Breast epithelium (tissue), 4 donors: ENCODE results near the gene OSTN. TPM values are rescaled to one million over a fixed set of nuclear protein-coding genes. Genes with fewer than 3 reads are reported as not detected.

Experiments used
- DNase-seq, 2 donors: peaks; one replicate each; pipeline ENCODE4 v3.0.0-alpha.2; 2019; ENCODE audit warnings: low spot score in 2 of 2
- H3K27ac ChIP-seq, 2 donors: fragments of 200-600 bp; sonication (generic) in 1 of 2; one replicate each; pipeline ENCODE4 v1.5.1; 2016 to 2019; ENCODE audit warnings: mild to moderate bottlenecking in 1 of 2
- H3K27me3 ChIP-seq, 2 donors: fragments of 200-600 bp; sonication (generic) in 1 of 2; one replicate each; pipeline versions ENCODE4 v1.5.1 to v1.6.0; 2017 to 2019; ENCODE audit warnings: control low read depth in 1 of 2, mild to moderate bottlenecking in 1 of 2
- H3K36me3 ChIP-seq: fragments of 200-600 bp; one replicate; pipeline ENCODE4 v1.5.1; 2019
- H3K4me1 ChIP-seq, 2 donors: fragments of 200-600 bp; sonication (generic); one replicate each; pipeline ENCODE4 v1.5.1; 2016 to 2019; ENCODE audit warnings: control low read depth in 1 of 2
- H3K4me3 ChIP-seq, 3 donors: fragments of 200-600 bp; sonication (generic); 1 replicate in 2 of 3; 2 replicates in 1 of 3; pipeline ENCODE4 v1.5.1; 2016 to 2019; ENCODE audit warnings: mild to moderate bottlenecking in 3 of 3, moderate library complexity in 2 of 3
- H3K9me3 ChIP-seq, 2 donors: fragments of 200-600 bp; sonication (generic) in 1 of 2; one replicate each; pipeline ENCODE4 v1.5.1; 2016 to 2019; ENCODE audit warnings: control low read depth in 1 of 2
- CTCF ChIP-seq, 3 donors: fragments of 450-650 bp; IDR thresholded peaks; one replicate each; pipeline ENCODE4 v1.5.1; 2016 to 2017; ENCODE audit warnings: antibody characterized with exemption in 3 of 3, mild to moderate bottlenecking in 3 of 3, moderate library complexity in 3 of 3
- POLR2A ChIP-seq: fragments of 450-650 bp; IDR thresholded peaks from one replicate; pipeline ENCODE4 v1.6.1; 2016; ENCODE audit warnings: antibody characterized with exemption, mild to moderate bottlenecking, moderate library complexity
- POLR2AphosphoS5 ChIP-seq, 3 donors: sonication (generic); formaldehyde crosslinking; IDR thresholded peaks; one replicate each; pipeline ENCODE4 v1.6.1; 2017; ENCODE audit warnings: antibody characterized with exemption in 3 of 3
- intact Hi-C: fragments of 100-400 bp; cut with DNase I; formaldehyde crosslinking; loops from one replicate; pipeline ENCODE4 v1.15.1; 2023; ENCODE audit warnings: low total_unique reads
- total RNA-seq, 3 donors: library from RNA; depleted of rRNA; stranded (reverse); fragments of >200 nt; gene quantifications; one replicate each; pipeline ENCODE4 v1.1.0, GENCODE V29; 2016

OSTN gene
- total RNA-seq, 3 donors from 2014 or later: 2.5 TPM; not detected in 2

GRCh38 chr3:191198480-191198879, 561 bp upstream of the OSTN start:
- no peaks in the 10 kb centered on the region for H3K4me1 ChIP-seq
- H3K9me3 ChIP-seq: no peaks in the 10 kb centered on the region
- intact Hi-C loops: no loop called here
- TF ChIP-seq CTCF (IDR thresholded peaks at IDR 0.05) (no peak), POLR2A (no peak), POLR2AphosphoS5 (IDR thresholded peaks at IDR 0.05) (no peak)
- H3K36me3 ChIP-seq: no peaks in the 10 kb centered on the region
- H3K27ac ChIP-seq: no peak overlapping the region
- H3K4me3 ChIP-seq: no peak overlapping the region
- DNase-seq: no peak
- H3K27me3 ChIP-seq: no peaks in the 10 kb centered on the region

GRCh38 chr3:191210032-191210431, 11.0 kb downstream of the OSTN start:
- H3K27ac ChIP-seq: no peak overlapping the region
- TF ChIP-seq POLR2AphosphoS5 (IDR thresholded peaks at IDR 0.05): no peak
- TF ChIP-seq POLR2A: no peak
- TF ChIP-seq CTCF (IDR thresholded peaks at IDR 0.05): no peak
- no peaks in the 10 kb centered on the region for H3K4me1 ChIP-seq
- H3K27me3 ChIP-seq: no peaks in the 10 kb centered on the region
- no peak overlapping the region for H3K4me3 ChIP-seq
- H3K9me3 ChIP-seq: no peaks in the 10 kb centered on the region
- no peaks in the 10 kb centered on the region for H3K36me3 ChIP-seq
- no peak for DNase-seq
- intact Hi-C loops: no loop called here

- H3K36me3 ChIP-seq: no peaks in the 10 kb centered on the region
- no peaks in the 10 kb centered on the region for H3K4me1 ChIP-seq
- no peak for DNase-seq
- H3K27ac ChIP-seq: no peak overlapping the region
- H3K27me3 ChIP-seq: no peaks in the 10 kb centered on the region
- TF ChIP-seq POLR2A (no peak), CTCF (IDR thresholded peaks at IDR 0.05) (no peak), POLR2AphosphoS5 (IDR thresholded peaks at IDR 0.05) (no peak)
- intact Hi-C loops: no loop called here
- no peak overlapping the region for H3K4me3 ChIP-seq
- no peaks in the 10 kb centered on the region for H3K9me3 ChIP-seq
These were observed 17.5 kb downstream of the OSTN start for GRCh38 chr3:191216510-191216909.

- H3K4me3 ChIP-seq: no peak overlapping the region
- no peaks in the 10 kb centered on the region for H3K4me1 ChIP-seq
- H3K27ac ChIP-seq: no peak overlapping the region
- no peaks in the 10 kb centered on the region for H3K9me3 ChIP-seq
- DNase-seq: no peak
- no peak for TF ChIP-seq CTCF (IDR thresholded peaks at IDR 0.05)
- no peak for TF ChIP-seq POLR2AphosphoS5 (IDR thresholded peaks at IDR 0.05)
- no peaks in the 10 kb centered on the region for H3K36me3 ChIP-seq
- H3K27me3 ChIP-seq: no peaks in the 10 kb centered on the region
- intact Hi-C loops: no loop called here
These were observed 18.3 kb downstream of the OSTN start for GRCh38 chr3:191217301-191217700.

GRCh38 chr3:191220908-191221307, 21.9 kb downstream of the OSTN start:
- Histone ChIP-seq H3K4me1 (no peaks in the 10 kb centered on the region), H3K9me3 (no peaks in the 10 kb centered on the region), H3K27ac (no peak overlapping the region), H3K4me3 (no peak overlapping the region), H3K27me3 (no peaks in the 10 kb centered on the region), H3K36me3 (no peaks in the 10 kb centered on the region)
- TF ChIP-seq POLR2A (no peak), CTCF (IDR thresholded peaks at IDR 0.05) (no peak), POLR2AphosphoS5 (IDR thresholded peaks at IDR 0.05) (no peak)
- intact Hi-C loops: no loop called here
- DNase-seq: no peak
